Progenitor cell of endocrine pancreas (in vitro differentiated cells): Measurements from ENCODE around the gene CACNG4. TPM values are rescaled to one million over a fixed set of nuclear protein-coding genes. Genes with fewer than 3 reads are reported as not detected.

Experiments used
- DNase-seq: peaks from one replicate; pipeline ENCODE4 v3.0.0; 2021; ENCODE audit warnings: low spot score; ENCODE audit not compliant: unreplicated experiment
- H3K27ac Mint-ChIP-seq: 2 replicates; pipeline ENCODE4 v1.8.0; 2021; ENCODE audit warnings: mild to moderate bottlenecking, moderate library complexity, mixed read lengths
- H3K27me3 Mint-ChIP-seq: 2 replicates; pipeline ENCODE4 v1.8.0; 2021; ENCODE audit warnings: mixed read lengths
- H3K36me3 Mint-ChIP-seq: 2 replicates; pipeline ENCODE4 v1.8.0; 2022; ENCODE audit warnings: mixed read lengths; ENCODE audit not compliant: insufficient read depth
- H3K4me1 Mint-ChIP-seq: 2 replicates; pipeline ENCODE4 v1.8.0; 2021; ENCODE audit warnings: low read depth, mixed read lengths
- H3K4me3 Mint-ChIP-seq: 2 replicates; pipeline ENCODE4 v1.8.0; 2021; ENCODE audit warnings: low read depth, mild to moderate bottlenecking, moderate library complexity, mixed read lengths
- H3K9me3 Mint-ChIP-seq: 2 replicates; pipeline ENCODE4 v1.8.0; 2021; ENCODE audit warnings: low read depth, mixed read lengths
- total RNA-seq: library from RNA; stranded (reverse); gene quantifications from 2 replicates; pipeline ENCODE4 v1.2.1, GENCODE V29; 2021
- TF ChIP-seq, protein P1 (sequence below): fragments of 200-600 bp; sonication (generic); IDR thresholded peaks from one replicate; pipeline ENCODE4 v1.5.0; 2021; ENCODE audit warnings: antibody characterized with exemption, mild to moderate bottlenecking; ENCODE audit not compliant: unreplicated experiment

The CACNG4 gene
- total RNA-seq, 1 donor from 2014 or later, result 6.5 TPM

- Mint-ChIP-seq H3K36me3 (no peaks in the 10 kb centered on the region), H3K27ac (no peak overlapping the region), H3K4me3 (no peak overlapping the region), H3K4me1 (no peaks in the 10 kb centered on the region), H3K27me3 (peaks cover 14% of the 10 kb centered on the region), H3K9me3 (no peaks in the 10 kb centered on the region)
- TF ChIP-seq, protein P1, sequence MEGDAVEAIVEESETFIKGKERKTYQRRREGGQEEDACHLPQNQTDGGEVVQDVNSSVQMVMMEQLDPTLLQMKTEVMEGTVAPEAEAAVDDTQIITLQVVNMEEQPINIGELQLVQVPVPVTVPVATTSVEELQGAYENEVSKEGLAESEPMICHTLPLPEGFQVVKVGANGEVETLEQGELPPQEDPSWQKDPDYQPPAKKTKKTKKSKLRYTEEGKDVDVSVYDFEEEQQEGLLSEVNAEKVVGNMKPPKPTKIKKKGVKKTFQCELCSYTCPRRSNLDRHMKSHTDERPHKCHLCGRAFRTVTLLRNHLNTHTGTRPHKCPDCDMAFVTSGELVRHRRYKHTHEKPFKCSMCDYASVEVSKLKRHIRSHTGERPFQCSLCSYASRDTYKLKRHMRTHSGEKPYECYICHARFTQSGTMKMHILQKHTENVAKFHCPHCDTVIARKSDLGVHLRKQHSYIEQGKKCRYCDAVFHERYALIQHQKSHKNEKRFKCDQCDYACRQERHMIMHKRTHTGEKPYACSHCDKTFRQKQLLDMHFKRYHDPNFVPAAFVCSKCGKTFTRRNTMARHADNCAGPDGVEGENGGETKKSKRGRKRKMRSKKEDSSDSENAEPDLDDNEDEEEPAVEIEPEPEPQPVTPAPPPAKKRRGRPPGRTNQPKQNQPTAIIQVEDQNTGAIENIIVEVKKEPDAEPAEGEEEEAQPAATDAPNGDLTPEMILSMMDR, result no peak
- DNase-seq, result no peak
Observed at GRCh38 chr17:66989579-66989978, 25.1 kb downstream of the CACNG4 start.

DNA sequence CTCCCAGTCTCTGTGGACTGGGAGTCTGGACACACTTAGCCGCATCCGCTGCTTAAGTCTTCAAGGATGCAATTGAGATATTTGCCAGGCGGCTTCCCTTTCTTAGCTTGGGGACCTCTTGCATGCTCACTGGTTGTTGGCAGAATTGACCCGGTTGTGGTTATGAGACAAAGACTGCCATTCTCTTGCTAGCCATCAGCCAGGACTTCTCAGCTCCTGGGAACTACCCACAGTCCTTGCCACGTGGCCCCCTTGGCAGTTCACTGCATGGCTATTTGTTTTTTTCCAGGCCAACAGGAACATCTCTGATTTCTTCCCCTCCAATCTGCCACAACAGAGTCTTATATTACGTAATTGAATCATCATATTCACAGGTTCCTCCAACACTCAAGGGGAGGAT lies 25.5 kb downstream of the CACNG4 start:
- Mint-ChIP-seq H3K4me3 (no peak overlapping the region), H3K27me3 (peaks cover 14% of the 10 kb centered on the region), H3K4me1 (no peaks in the 10 kb centered on the region), H3K27ac (no peak overlapping the region), H3K9me3 (no peaks in the 10 kb centered on the region), H3K36me3 (no peaks in the 10 kb centered on the region)
- TF ChIP-seq, protein P1, result no peak
- DNase-seq, result no peak

- no peak overlapping the region for H3K27ac Mint-ChIP-seq
- peaks cover 20% of the 10 kb centered on the region for H3K27me3 Mint-ChIP-seq
- H3K4me3 Mint-ChIP-seq, result no peak overlapping the region
- H3K9me3 Mint-ChIP-seq, result no peaks in the 10 kb centered on the region
- DNase-seq, result no peak
- no peaks in the 10 kb centered on the region for H3K36me3 Mint-ChIP-seq
- no peaks in the 10 kb centered on the region for H3K4me1 Mint-ChIP-seq
- TF ChIP-seq, protein P1, result no peak
Observed at GRCh38 chr17:66992911-66993442, 28.5 kb downstream of the CACNG4 start.

DNA sequence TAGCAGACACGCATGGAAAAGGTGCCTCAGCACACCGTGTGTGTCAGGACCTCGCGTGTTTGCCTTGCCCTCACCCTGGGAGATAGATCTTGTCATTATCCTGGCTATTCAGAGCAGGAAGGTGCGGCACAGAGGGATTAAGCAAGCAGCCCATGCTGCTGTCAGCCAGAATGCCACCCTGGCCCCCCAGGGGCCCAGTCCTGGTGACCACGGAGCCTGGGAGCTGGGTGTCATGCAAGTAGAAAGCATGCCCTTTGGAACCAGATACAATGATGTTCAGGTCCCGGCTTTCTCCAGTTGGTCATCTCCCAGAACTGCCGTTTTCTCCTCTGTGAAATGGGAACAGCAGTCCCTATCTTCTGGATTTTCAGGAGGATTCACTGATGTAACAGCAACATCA lies 29.9 kb downstream of the CACNG4 start:
- Mint-ChIP-seq H3K27ac (no peak overlapping the region), H3K9me3 (no peaks in the 10 kb centered on the region), H3K36me3 (no peaks in the 10 kb centered on the region), H3K27me3 (peaks cover 18% of the 10 kb centered on the region), H3K4me3 (no peak overlapping the region), H3K4me1 (no peaks in the 10 kb centered on the region)
- no peak for DNase-seq
- TF ChIP-seq, protein P1, result no peak

- Mint-ChIP-seq H3K4me3 (no peak overlapping the region), H3K4me1 (no peaks in the 10 kb centered on the region), H3K27ac (no peak overlapping the region), H3K27me3 (peaks cover 18% of the 10 kb centered on the region), H3K36me3 (no peaks in the 10 kb centered on the region), H3K9me3 (no peaks in the 10 kb centered on the region)
- DNase-seq, result no peak
- TF ChIP-seq, protein P1, result no peak
Observed at GRCh38 chr17:66994930-66995535, 30.5 kb downstream of the CACNG4 start.
